Stromal cell of bone marrow (primary cell): ENCODE data around the gene ZNF462.

Experiments used
- DNase-seq: peaks from one replicate; pipeline ENCODE4 v3.0.0-alpha.2; 2012; ENCODE audit warnings: low read depth

Gene ZNF462

DNA sequence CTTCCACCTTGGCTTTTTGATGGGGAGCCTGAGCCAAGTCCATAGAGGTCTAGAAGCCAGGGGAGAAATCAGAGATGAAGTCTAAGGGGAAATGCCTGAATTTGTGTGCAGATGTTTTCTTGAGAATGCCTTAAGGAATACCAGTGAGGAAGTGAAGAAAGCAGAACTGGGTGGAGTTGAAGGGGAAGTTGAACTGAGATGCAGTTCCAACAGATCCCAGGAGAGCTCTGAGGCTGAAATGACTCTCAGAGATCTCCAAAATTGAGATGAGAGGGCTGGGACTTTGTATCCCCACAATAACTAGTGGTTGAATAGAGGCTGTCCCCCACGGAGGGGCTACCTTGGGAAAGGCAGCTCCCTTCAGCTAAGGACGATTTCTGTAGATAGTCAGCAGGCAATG lies 197.1 kb downstream of the ZNF462 start:
- no peak for DNase-seq
